ENCODE data around the gene PHC1. TPM values are rescaled to one million over a fixed set of nuclear protein-coding genes. Genes with fewer than 3 reads are reported as not detected.

Gene PHC1
- total RNA-seq, 1 donor = 27.6 TPM

- TF ChIP-seq CTCF (IDR thresholded peaks at IDR 0.05; ENCODE audit: insufficient read depth, low read length) = no peak
- no peak for DNase-seq (ENCODE audit: low read depth)
These were observed 27.6 kb upstream of the PHC1 start for GRCh38 chr12:8886502-8887284.

GRCh38 chr12:8887285-8887715 lies 27.0 kb upstream of the PHC1 start:
- H3K4me3 ChIP-seq (ENCODE audit: low read depth, low read length) = no peak overlapping the region
- TF ChIP-seq CTCF (IDR thresholded peaks at IDR 0.05; ENCODE audit: insufficient read depth, low read length) = no peak
- DNase-seq (ENCODE audit: low read depth) = peak; percentile 16

More at GRCh38 chr12:8886502-8887284, 27.6 kb upstream of the PHC1 start:
- H3K4me3 ChIP-seq (ENCODE audit: low read depth, low read length) = no peak overlapping the region

GRCh38 chr12:8890313-8891085 lies 23.8 kb upstream of the PHC1 start:
- peak; percentile 85 for TF ChIP-seq CTCF (IDR thresholded peaks at IDR 0.05; ENCODE audit: insufficient read depth, low read length)
- peak; percentile 64 for DNase-seq (ENCODE audit: low read depth)

GRCh38 chr12:8891976-8892375 lies 22.3 kb upstream of the PHC1 start:
- no peak for DNase-seq (ENCODE audit: low read depth)
- no peak overlapping the region for H3K4me3 ChIP-seq (ENCODE audit: low read depth, low read length)
- TF ChIP-seq CTCF (IDR thresholded peaks at IDR 0.05; ENCODE audit: insufficient read depth, low read length) = no peak

More at GRCh38 chr12:8890313-8891085, 23.8 kb upstream of the PHC1 start:
- H3K4me3 ChIP-seq (ENCODE audit: low read depth, low read length) = peak overlapping the region; percentile 72

- no peak overlapping the region for H3K4me3 ChIP-seq (ENCODE audit: low read depth, low read length)
- TF ChIP-seq CTCF (IDR thresholded peaks at IDR 0.05; ENCODE audit: insufficient read depth, low read length) = no peak
- DNase-seq (ENCODE audit: low read depth) = no peak
These were observed 19.9 kb upstream of the PHC1 start for GRCh38 chr12:8894378-8894777.

- no peak overlapping the region for H3K4me3 ChIP-seq (ENCODE audit: low read depth, low read length)
- TF ChIP-seq CTCF (IDR thresholded peaks at IDR 0.05; ENCODE audit: insufficient read depth, low read length) = no peak
- DNase-seq (ENCODE audit: low read depth) = no peak
These were observed 19.3 kb upstream of the PHC1 start for GRCh38 chr12:8894986-8895385.

Measured in fibroblast of the aortic adventitia (primary cell).